Endothelial cell of umbilical vein (primary cell): ENCODE results near the gene SGSH. TPM values are rescaled to one million over a fixed set of nuclear protein-coding genes. Genes with fewer than 3 reads are reported as not detected.

Experiments
- BruUV-seq: library from RNA; stranded (reverse); fragments of 400-500 nt; replicated peaks from 2 replicates; lab custom pipeline; 2021; lab: Mats Ljungman, UMichigan
- CTCF ChIA-PET: fragments of 300-600, 350-600 bp; sonication (Branson Sonifier 250); formaldehyde crosslinking; loops from one replicate; lab custom pipeline; 2021; ENCODE audit warnings: antibody characterized with exemption, inconsistent platforms; lab: Charles Lee
- POLR2A ChIA-PET: fragments of 300-600, 350-600 bp; sonication (Branson Sonifier 250); formaldehyde crosslinking; loops from one replicate; lab custom pipeline; 2021; ENCODE audit warnings: antibody characterized with exemption, inconsistent platforms; lab: Charles Lee
- DNase-seq: peaks from one replicate; pipeline ENCODE4 v3.0.0-alpha.2; 2011; ENCODE audit warnings: low read depth, low spot score
- FAIRE-seq: peaks from 2 replicates; lab custom pipeline; 2011; peaks lifted over from hg19 to GRCh38; lab: Jason Lieb, UNC
- H2AFZ ChIP-seq: 2 replicates; pipeline ENCODE4 v1.6.0; 2012; ENCODE audit warnings: low read depth, low read length, control low read depth, inconsistent platforms
- H3K27ac ChIP-seq: 2 replicates; pipeline ENCODE4 v1.5.1; 2011; ENCODE audit warnings: low read depth, mild to moderate bottlenecking, control low read depth, low read length, moderate library complexity; ENCODE audit not compliant: insufficient read depth
- H3K27me3 ChIP-seq, 2 experiments: 2 replicates each; pipeline versions ENCODE4 v1.6.0 to v1.6.1; 2011; ENCODE audit warnings: low read length in 2 of 2, mixed read lengths in 1 of 2; ENCODE audit not compliant: control insufficient read depth in 2 of 2, insufficient read depth in 2 of 2
- H3K36me3 ChIP-seq, 2 experiments: 2 replicates in 1 of 2; 3 replicates in 1 of 2; pipeline ENCODE4 v1.5.1; 2011; ENCODE audit warnings: low read length in 2 of 2, mild to moderate bottlenecking in 1 of 2, moderate library complexity in 1 of 2; ENCODE audit not compliant: control insufficient read depth in 2 of 2, insufficient read depth in 2 of 2; ENCODE audit errors: extremely low read depth in 1 of 2
- H3K4me1 ChIP-seq: 3 replicates; pipeline ENCODE4 v1.5.1; 2011; ENCODE audit warnings: mild to moderate bottlenecking, low read length; ENCODE audit not compliant: control insufficient read depth, insufficient read depth; ENCODE audit errors: extremely low read depth
- H3K4me2 ChIP-seq: 2 replicates; pipeline ENCODE4 v1.6.1; 2011; ENCODE audit warnings: low read length, control low read depth, mixed read lengths; ENCODE audit not compliant: insufficient read depth
- H3K4me3 ChIP-seq, 3 experiments: fragments of 200-600 bp in 1 of 3; sonication (generic), shearing (Covaris generic) in 1 of 3; replicated peaks in 1 of 3; 2 replicates each; pipeline ENCODE4 v1.5.1; 2011 to 2016; ENCODE audit warnings: control low read depth in 3 of 3, low read length in 3 of 3, mild to moderate bottlenecking in 2 of 3, inconsistent platforms in 1 of 3, low read depth in 1 of 3, moderate library complexity in 1 of 3; ENCODE audit not compliant: insufficient read depth in 1 of 3
- H3K79me2 ChIP-seq: 2 replicates; pipeline ENCODE4 v1.6.0; 2012; ENCODE audit warnings: low read length, inconsistent platforms; ENCODE audit not compliant: control insufficient read depth, insufficient read depth
- H3K9ac ChIP-seq: replicated peaks from 2 replicates; pipeline ENCODE3; 2011; ENCODE audit warnings: low read length, control low read depth; ENCODE audit not compliant: insufficient read depth; ENCODE audit errors: extremely low read depth
- H3K9me1 ChIP-seq: replicated peaks from 3 replicates; pipeline ENCODE4 v1.6.0; 2011; ENCODE audit warnings: mild to moderate bottlenecking, low read length; ENCODE audit not compliant: control insufficient read depth, insufficient read depth; ENCODE audit errors: extremely low read depth
- H3K9me3 ChIP-seq: replicated peaks from 2 replicates; pipeline ENCODE4 v1.5.1; 2012; ENCODE audit warnings: low read length, inconsistent platforms; ENCODE audit not compliant: control insufficient read depth, insufficient read depth
- H4K20me1 ChIP-seq: replicated peaks from 2 replicates; pipeline ENCODE3; 2011; ENCODE audit warnings: mild to moderate bottlenecking, low read length; ENCODE audit not compliant: control insufficient read depth, insufficient read depth; ENCODE audit errors: extremely low read depth
- CTCF ChIP-seq, 2 donors: IDR thresholded peaks; 1 replicate in 1 of 2; 2 replicates in 1 of 2; pipeline ENCODE4 v1.5.1; 2011; ENCODE audit warnings: low read length in 2 of 2, mild to moderate bottlenecking in 2 of 2, moderate library complexity in 2 of 2, control low read depth in 1 of 2, inconsistent platforms in 1 of 2, low read depth in 1 of 2; ENCODE audit not compliant: insufficient read depth in 1 of 2; ENCODE audit errors: extremely low read depth in 1 of 2
- EZH2 ChIP-seq: IDR thresholded peaks from 2 replicates; pipeline ENCODE4 v1.6.1; 2012; ENCODE audit warnings: borderline replicate concordance, low read depth, mild to moderate bottlenecking, moderate library complexity, low read length, inconsistent platforms; ENCODE audit not compliant: severe bottlenecking
- FOS ChIP-seq: IDR thresholded peaks from 2 replicates; pipeline ENCODE4 v1.6.1; 2011; ENCODE audit warnings: mild to moderate bottlenecking, low read length, moderate library complexity, borderline replicate concordance; ENCODE audit not compliant: insufficient read depth
- GATA2 ChIP-seq: IDR thresholded peaks from 2 replicates; pipeline ENCODE4 v1.7.0; 2011; ENCODE audit warnings: low read depth, mild to moderate bottlenecking, moderate library complexity, mixed read lengths, low read length; ENCODE audit not compliant: insufficient read length, insufficient read depth
- JUN ChIP-seq: IDR thresholded peaks from 2 replicates; pipeline ENCODE4 v1.6.1; 2011; ENCODE audit warnings: borderline replicate concordance, low read depth; ENCODE audit not compliant: insufficient read length, insufficient read depth
- MAX ChIP-seq: IDR thresholded peaks from 2 replicates; pipeline ENCODE4 v1.6.1; 2011; ENCODE audit not compliant: insufficient read depth, insufficient read length
- MYC ChIP-seq: IDR thresholded peaks from one replicate; pipeline ENCODE4 v1.6.1; 2011; ENCODE audit warnings: mild to moderate bottlenecking, low read depth, low read length
- POLR2A ChIP-seq: IDR thresholded peaks from 2 replicates; pipeline ENCODE4 v1.6.1; 2012; ENCODE audit warnings: low read depth, mild to moderate bottlenecking, control low read depth, low read length
- POLR2AphosphoS5 ChIP-seq: IDR thresholded peaks from 2 replicates; pipeline ENCODE4 v1.6.1; 2012; ENCODE audit warnings: low read depth, mild to moderate bottlenecking, control low read depth, low read length, moderate library complexity; ENCODE audit not compliant: insufficient read depth
- dilution Hi-C: fragments of 300-500 bp; cut with MboI; formaldehyde crosslinking; loops from one replicate; pipeline ENCODE4 v1.15.0; 2019; ENCODE audit warnings: low sequenced_read_pairs; ENCODE audit not compliant: extremely low pct_ligation_motif_present
- intact Hi-C: fragments of 100-400 bp; cut with micrococcal nuclease; formaldehyde crosslinking; loops from one replicate; pipeline ENCODE4 v1.10.0; 2022
- polyA plus RNA-seq, 4 experiments: library from polyadenylated mRNA; depleted of rRNA in 3 of 4; stranded (reverse) in 3 of 4; unstranded in 1 of 4; fragments of >200 nt; gene quantifications; 2 replicates each; pipeline versions ENCODE4 v1.2.1 to v1.2.3, GENCODE V29; 2011 to 2012; ENCODE audit warnings: missing spikeins in 1 of 4
- total RNA-seq: library from RNA; stranded (reverse); gene quantifications from 2 replicates; pipeline ENCODE4 v1.2.3, GENCODE V29; 2021

SGSH gene
- total and polyA plus RNA-seq, 2 donors (not counting 3 experiments of a cell fraction or from before 2014, with no cell fraction given), result 81.4 to 217 TPM

- no peaks in the 10 kb centered on the region for H3K79me2 ChIP-seq
- no peaks in the 10 kb centered on the region for H3K27me3 ChIP-seq
- TF ChIP-seq POLR2A (no peak), CTCF (IDR thresholded peaks at IDR 0.05; ENCODE audit: extremely low read depth in 1 of 2, insufficient read depth in 1 of 2, low read depth in 1 of 2, low read length in 2 of 2) (no peak), GATA2 (no peak), FOS (no peak), MYC (no peak), MAX (no peak), POLR2AphosphoS5 (no peak), JUN (no peak), EZH2 (no peak)
- ChIA-PET CTCF (interaction anchor here (0.9 to 1.0 kb wide), 2 partner anchors 9 to 32 kb away, joined by 3 to 4 read pairs; no protein-coding TSS in a partner anchor), POLR2A (no interaction called here)
- DNase-seq (no peak), FAIRE-seq (no peak)
- BruUV-seq, result no TSS peak
- H2AFZ ChIP-seq, result no peak overlapping the region
- peaks cover 2% of the 10 kb centered on the region for H3K9me3 ChIP-seq
- no peaks in the 10 kb centered on the region for H4K20me1 ChIP-seq
- no peaks in the 10 kb centered on the region for H3K4me1 ChIP-seq
- H3K36me3 ChIP-seq, result peaks cover 0 to 4% of the 10 kb centered on the region in 2 experiments
- no peaks in the 10 kb centered on the region for H3K9me1 ChIP-seq
- H3K27ac ChIP-seq, result no peak overlapping the region
- no peak overlapping the region for H3K4me2 ChIP-seq
- H3K9ac ChIP-seq, result no peak overlapping the region
- no peak overlapping the region for H3K4me3 ChIP-seq
- dilution Hi-C loops, result no loop called here
- intact Hi-C loops, result no loop called here
These were observed 7.5 kb upstream of the SGSH start for GRCh38 chr17:80227666-80228065.
